ENCODE results near the gene DUOXA2.
"Not testable (repeated sequence)": the region's sequence is repeated elsewhere in the genome, so short reads cannot be mapped to it uniquely, and the experiment has no call there.

DUOXA2 gene

GRCh38 chr15:45095661-45096060, 18.5 kb upstream of the DUOXA2 start:
- no peak for DNase-seq (ENCODE audit: low read depth)

GRCh38 chr15:45097466-45097865, 16.7 kb upstream of the DUOXA2 start:
- no peak for DNase-seq (ENCODE audit: low read depth)

GRCh38 chr15:45099549-45100165, 14.5 kb upstream of the DUOXA2 start:
- no peak for DNase-seq (ENCODE audit: low read depth)

GRCh38 chr15:45100884-45101625, 13.1 kb upstream of the DUOXA2 start:
- DNase-seq (ENCODE audit: low read depth), result no peak

GRCh38 chr15:45101749-45102148, 12.4 kb upstream of the DUOXA2 start:
- no peak for DNase-seq (ENCODE audit: low read depth)

GRCh38 chr15:45102226-45102625, 11.9 kb upstream of the DUOXA2 start:
- no peak for DNase-seq (ENCODE audit: low read depth)

- not testable (repeated sequence) for DNase-seq (ENCODE audit: low read depth)
Measured at GRCh38 chr15:45104170-45104569, 10.0 kb upstream of the DUOXA2 start.

- DNase-seq (ENCODE audit: low read depth), result no peak
Measured at GRCh38 chr15:45105586-45105985, 8.5 kb upstream of the DUOXA2 start.

GRCh38 chr15:45106002-45106790, 7.9 kb upstream of the DUOXA2 start:
- no peak for DNase-seq (ENCODE audit: low read depth)

- DNase-seq (ENCODE audit: low read depth), result no peak
Measured at GRCh38 chr15:45107941-45108630, 6.0 kb upstream of the DUOXA2 start.

GRCh38 chr15:45110256-45110820, 3.8 kb upstream of the DUOXA2 start:
- no peak for DNase-seq (ENCODE audit: low read depth)

- DNase-seq (ENCODE audit: low read depth), result no peak
Measured at GRCh38 chr15:45111390-45112142, 2.6 kb upstream of the DUOXA2 start.

- DNase-seq (ENCODE audit: low read depth), result no peak
Measured at GRCh38 chr15:45112143-45112590, 2.0 kb upstream of the DUOXA2 start.

- DNase-seq (ENCODE audit: low read depth), result no peak
Measured at GRCh38 chr15:45112591-45113379, 1.3 kb upstream of the DUOXA2 start.

- DNase-seq (ENCODE audit: low read depth), result no peak
Measured at GRCh38 chr15:45113380-45113990, 641 bp upstream of the DUOXA2 start.

- DNase-seq (ENCODE audit: low read depth), result no peak
Measured at GRCh38 chr15:45114751-45115085, 592 bp downstream of the DUOXA2 start.

- no peak for DNase-seq (ENCODE audit: low read depth)
Measured at GRCh38 chr15:45115312-45115820, 1.2 kb downstream of the DUOXA2 start.

- no peak for DNase-seq (ENCODE audit: low read depth)
Measured at GRCh38 chr15:45116006-45116481, 1.9 kb downstream of the DUOXA2 start.

GRCh38 chr15:45116482-45117307, 2.6 kb downstream of the DUOXA2 start:
- DNase-seq (ENCODE audit: low read depth), result no peak
